Activated B cell treated with CpG ODN at 0.5 μM for 24 hours (primary cell): Measurements from ENCODE around the gene SLC5A2. TPM values are rescaled to one million over a fixed set of nuclear protein-coding genes. Genes with fewer than 3 reads are reported as not detected.
"Not testable (repeated sequence)": the region's sequence is repeated elsewhere in the genome, so short reads cannot be mapped to it uniquely, and the experiment has no call there.

Source experiments
- ATAC-seq: fragments of 200-7000 bp; cut with Tn5 transposase; one replicate; pipeline ENCODE4 v1.10.0; 2021; ENCODE audit warnings: low read depth, mild to moderate bottlenecking, moderate library complexity
- CTCF ChIA-PET: fragments of 350-600 bp; sonication (Branson Sonifier 250); formaldehyde crosslinking; loops from one replicate; lab custom pipeline; 2021; ENCODE audit warnings: antibody characterized with exemption; lab: Charles Lee
- POLR2A ChIA-PET: fragments of 350-600 bp; sonication (Branson Sonifier 250); formaldehyde crosslinking; loops from one replicate; lab custom pipeline; 2021; ENCODE audit warnings: antibody characterized with exemption; lab: Charles Lee
- DNase-seq: peaks from one replicate; pipeline ENCODE4 v3.0.0; 2022
- H3K27ac Mint-ChIP-seq: one replicate; pipeline ENCODE4 v1.8.0; 2020; ENCODE audit warnings: mixed read lengths
- H3K27me3 Mint-ChIP-seq: one replicate; pipeline ENCODE4 v1.8.0; 2021; ENCODE audit warnings: mixed read lengths
- H3K36me3 Mint-ChIP-seq: one replicate; pipeline ENCODE4 v1.8.0; 2021; ENCODE audit warnings: low read depth, mixed read lengths
- H3K4me1 Mint-ChIP-seq: one replicate; pipeline ENCODE4 v1.8.0; 2021; ENCODE audit warnings: mixed read lengths
- H3K4me3 Mint-ChIP-seq: one replicate; pipeline ENCODE4 v1.8.0; 2020; ENCODE audit warnings: mild to moderate bottlenecking, mixed read lengths
- H3K9me3 Mint-ChIP-seq: one replicate; pipeline ENCODE4 v1.8.0; 2020; ENCODE audit warnings: mixed read lengths
- CTCF ChIP-seq: fragments of 200-600 bp; IDR thresholded peaks from one replicate; pipeline ENCODE4 v1.8.0; 2022; ENCODE audit warnings: antibody characterized with exemption, mild to moderate bottlenecking
- intact Hi-C: fragments of 100-400 bp; cut with micrococcal nuclease; formaldehyde crosslinking; loops from one replicate; pipeline ENCODE4 v1.15.1; 2024
- total RNA-seq: library from RNA; stranded (reverse); gene quantifications from 2 replicates; pipeline ENCODE4 v1.2.3, GENCODE V29; 2022

The SLC5A2 gene
- total RNA-seq, 1 donor from 2014 or later, result not detected

GRCh38 chr16:31498493-31498892, 15.6 kb downstream of the SLC5A2 start:
- Mint-ChIP-seq H3K4me3 (no peak overlapping the region), H3K27me3 (no peaks in the 10 kb centered on the region), H3K36me3 (peaks cover 62% of the 10 kb centered on the region), H3K9me3 (no peaks in the 10 kb centered on the region), H3K4me1 (no peaks in the 10 kb centered on the region), H3K27ac (no peak overlapping the region)
- ChIA-PET CTCF (no interaction called here), POLR2A (interaction anchor here (1.4 kb wide), 1 partner anchor 10 kb away, joined by 5 read pairs; the partner anchor contains the start of gene RUSF1)
- DNase-seq, result no peak
- TF ChIP-seq CTCF, result no peak
- intact Hi-C loops, result no loop called here
- no peak for ATAC-seq

DNA sequence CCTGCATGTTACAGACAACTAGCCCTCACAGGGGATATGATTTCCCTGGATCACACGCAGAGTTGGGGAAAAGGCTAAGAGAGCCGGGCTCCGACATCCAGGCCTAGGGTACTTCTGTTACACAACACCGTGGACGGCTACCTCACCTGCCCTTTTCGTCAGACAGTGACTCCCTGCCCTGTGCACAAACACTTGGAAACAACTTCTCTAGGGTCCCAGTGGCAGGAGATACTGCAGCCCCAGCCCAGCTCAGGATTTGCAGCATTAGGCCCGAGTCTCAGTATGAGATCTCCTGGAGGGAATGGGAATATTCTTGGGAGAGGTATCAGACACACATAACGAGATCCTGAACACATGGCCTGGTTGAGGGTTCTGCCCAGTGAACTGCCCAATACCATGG, 17.0 kb downstream of the SLC5A2 start:
- ATAC-seq (no peak), DNase-seq (no peak)
- no peak for TF ChIP-seq CTCF
- intact Hi-C loops, result no loop called here
- peaks cover 50% of the 10 kb centered on the region for H3K36me3 Mint-ChIP-seq
- POLR2A ChIA-PET, result interaction anchor here (0.6 kb wide), 1 partner anchor 30 kb away, joined by 3 read pairs; no protein-coding TSS in a partner anchor
- H3K9me3 Mint-ChIP-seq, result no peaks in the 10 kb centered on the region
- CTCF ChIA-PET, result no interaction called here
- H3K27me3 Mint-ChIP-seq, result no peaks in the 10 kb centered on the region
- H3K27ac Mint-ChIP-seq, result no peak overlapping the region
- peaks cover 6% of the 10 kb centered on the region for H3K4me1 Mint-ChIP-seq
- no peak overlapping the region for H3K4me3 Mint-ChIP-seq

- POLR2A ChIA-PET, result interaction anchor here (1.3 kb wide), 1 partner anchor 42 kb away, joined by 10 read pairs; the partner anchor contains the start of gene ARMC5
- intact Hi-C loops, result no loop called here
- DNase-seq (no peak), ATAC-seq (no peak)
- Mint-ChIP-seq H3K4me1 (peaks cover 21% of the 10 kb centered on the region), H3K36me3 (peaks cover 45% of the 10 kb centered on the region), H3K27ac (no peak overlapping the region), H3K27me3 (no peaks in the 10 kb centered on the region), H3K4me3 (no peak overlapping the region), H3K9me3 (no peaks in the 10 kb centered on the region)
- TF ChIP-seq CTCF, result no peak
- CTCF ChIA-PET, result no interaction called here
Measured at GRCh38 chr16:31501226-31501965, 18.5 kb downstream of the SLC5A2 start.

- CTCF ChIA-PET, result no interaction called here
- Mint-ChIP-seq H3K4me1 (peaks cover 26% of the 10 kb centered on the region), H3K9me3 (no peaks in the 10 kb centered on the region), H3K36me3 (peaks cover 44% of the 10 kb centered on the region), H3K4me3 (no peak overlapping the region), H3K27me3 (no peaks in the 10 kb centered on the region), H3K27ac (no peak overlapping the region)
- no peak for TF ChIP-seq CTCF
- POLR2A ChIA-PET, result no interaction called here
- DNase-seq, result no peak
- ATAC-seq, result no peak
- intact Hi-C loops, result no loop called here
Measured at GRCh38 chr16:31501966-31502348, 19.0 kb downstream of the SLC5A2 start.

DNA sequence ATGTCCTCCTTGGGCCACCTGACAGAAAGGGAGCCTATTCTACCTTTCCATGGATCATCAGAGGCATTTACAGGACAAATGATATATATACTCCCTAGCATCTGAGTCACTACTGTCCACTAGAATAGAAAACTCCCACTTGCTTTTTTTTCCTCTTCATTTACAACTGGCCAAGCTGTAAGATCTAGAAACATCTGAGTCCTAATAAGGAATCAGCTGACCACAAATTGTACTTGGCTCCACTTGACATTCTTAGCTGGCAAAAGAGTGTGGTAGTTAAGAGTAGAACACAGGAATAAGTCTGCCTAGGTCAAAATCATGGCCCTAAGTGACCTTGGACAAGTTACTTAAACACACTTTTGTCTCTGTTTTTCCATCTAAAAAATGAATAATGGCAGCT, 20.1 kb downstream of the SLC5A2 start:
- intact Hi-C loops, result no loop called here
- Mint-ChIP-seq H3K27me3 (no peaks in the 10 kb centered on the region), H3K36me3 (peaks cover 36% of the 10 kb centered on the region), H3K4me3 (no peak overlapping the region), H3K27ac (no peak overlapping the region), H3K9me3 (no peaks in the 10 kb centered on the region), H3K4me1 (peaks cover 34% of the 10 kb centered on the region)
- no peak for DNase-seq
- ATAC-seq, result no peak
- TF ChIP-seq CTCF, result no peak
- POLR2A ChIA-PET, result interaction anchor here (0.8 kb wide), 1 partner anchor 14 kb away, joined by 5 read pairs; no protein-coding TSS in a partner anchor
- CTCF ChIA-PET, result no interaction called here

DNA sequence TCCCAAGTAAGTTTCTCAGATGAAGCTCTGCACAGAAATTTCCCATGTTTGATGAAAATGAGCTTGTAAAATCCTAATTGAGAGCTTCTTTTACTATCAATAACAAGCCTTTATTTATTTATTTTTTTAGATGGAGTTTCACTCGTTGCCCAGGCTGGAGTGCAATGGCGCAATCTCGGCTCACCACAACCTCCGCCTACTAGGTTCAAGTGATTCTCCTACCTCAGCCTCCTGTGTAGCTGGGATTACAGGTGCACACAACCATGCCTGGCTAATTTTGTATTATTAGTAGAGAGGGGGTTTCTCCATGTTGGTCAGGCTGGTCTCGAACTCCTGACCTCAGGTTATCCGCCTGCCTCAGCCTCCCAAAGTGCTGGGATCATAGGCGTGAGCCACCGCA, 20.6 kb downstream of the SLC5A2 start:
- DNase-seq, H3K9me3 Mint-ChIP-seq, intact Hi-C loops, ATAC-seq, H3K27ac Mint-ChIP-seq, H3K27me3 Mint-ChIP-seq, H3K4me3 Mint-ChIP-seq, CTCF ChIA-PET: not testable (repeated sequence)
- H3K36me3 Mint-ChIP-seq, result peaks cover 35% of the 10 kb centered on the region
- H3K4me1 Mint-ChIP-seq, result peaks cover 37% of the 10 kb centered on the region
- POLR2A ChIA-PET, result interaction anchor here (0.8 kb wide), 1 partner anchor 15 kb away, joined by 5 read pairs; no protein-coding TSS in a partner anchor
